ENCODE data around the gene CELA2B. TPM values are rescaled to one million over a fixed set of nuclear protein-coding genes. Genes with fewer than 3 reads are reported as not detected.

The CELA2B gene
- total and polyA plus RNA-seq, 9 of the 15 experiments (the other 6 are each of a cell fraction or from before 2014, with no cell fraction given): 0.25 to 2.1 (median 0.38) TPM; not detected in 5

DNA sequence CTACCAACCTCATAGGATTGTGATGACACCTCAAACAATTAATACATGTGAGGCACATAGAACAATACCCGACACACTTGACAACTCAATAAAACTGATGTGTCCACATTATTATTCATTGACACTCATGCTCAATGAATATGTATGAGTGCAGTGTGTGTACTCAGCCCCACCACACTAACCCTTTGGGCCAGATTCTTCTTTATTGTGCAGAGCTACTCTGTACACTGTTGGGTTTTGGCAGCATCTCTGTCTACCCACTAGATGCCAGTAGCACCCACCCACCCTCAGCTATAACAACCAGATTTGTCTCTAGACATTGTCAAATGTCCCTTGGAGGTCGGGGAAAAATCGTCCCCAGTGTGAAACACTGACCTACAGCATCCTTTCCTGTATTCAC is 38.0 kb downstream of the CELA2B start (continued):
- TF ChIP-seq RERE (CRISPR knock-in tag; IDR thresholded peaks at IDR 0.05; ENCODE audit: borderline replicate concordance): no peak
- TF ChIP-seq HEY1 (CRISPR knock-in tag; IDR thresholded peaks at IDR 0.05; ENCODE audit: borderline replicate concordance): no peak
- TF ChIP-seq, protein P1, sequence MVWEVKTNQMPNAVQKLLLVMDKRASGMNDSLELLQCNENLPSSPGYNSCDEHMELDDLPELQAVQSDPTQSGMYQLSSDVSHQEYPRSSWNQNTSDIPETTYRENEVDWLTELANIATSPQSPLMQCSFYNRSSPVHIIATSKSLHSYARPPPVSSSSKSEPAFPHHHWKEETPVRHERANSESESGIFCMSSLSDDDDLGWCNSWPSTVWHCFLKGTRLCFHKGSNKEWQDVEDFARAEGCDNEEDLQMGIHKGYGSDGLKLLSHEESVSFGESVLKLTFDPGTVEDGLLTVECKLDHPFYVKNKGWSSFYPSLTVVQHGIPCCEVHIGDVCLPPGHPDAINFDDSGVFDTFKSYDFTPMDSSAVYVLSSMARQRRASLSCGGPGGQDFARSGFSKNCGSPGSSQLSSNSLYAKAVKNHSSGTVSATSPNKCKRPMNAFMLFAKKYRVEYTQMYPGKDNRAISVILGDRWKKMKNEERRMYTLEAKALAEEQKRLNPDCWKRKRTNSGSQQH (CRISPR knock-in tag; IDR thresholded peaks at IDR 0.05): no peak
- TF ChIP-seq ZSCAN32 (CRISPR knock-in tag; IDR thresholded peaks at IDR 0.05): no peak
- no peak for TF ChIP-seq DMBX1 (CRISPR knock-in tag; IDR thresholded peaks at IDR 0.05; ENCODE audit: borderline replicate concordance)
- no peak for TF ChIP-seq BRD9 (IDR thresholded peaks at IDR 0.05; ENCODE audit: low read depth, partially characterized antibody)
- no peak for TF ChIP-seq ZNF75A (CRISPR knock-in tag; IDR thresholded peaks at IDR 0.05)
